GM21381 (cell line): ENCODE data around the gene ERBB2.
"Not testable (repeated sequence)": the region's sequence is repeated elsewhere in the genome, so short reads cannot be mapped to it uniquely, and the experiment has no call there.

Experiments used
- ATAC-seq: cut with Tn5 transposase; IDR thresholded peaks from one replicate; pipeline ENCODE4 v1.9.1; 2021; ENCODE audit warnings: mild to moderate bottlenecking, moderate library complexity; ENCODE audit not compliant: unreplicated experiment

Gene ERBB2

DNA sequence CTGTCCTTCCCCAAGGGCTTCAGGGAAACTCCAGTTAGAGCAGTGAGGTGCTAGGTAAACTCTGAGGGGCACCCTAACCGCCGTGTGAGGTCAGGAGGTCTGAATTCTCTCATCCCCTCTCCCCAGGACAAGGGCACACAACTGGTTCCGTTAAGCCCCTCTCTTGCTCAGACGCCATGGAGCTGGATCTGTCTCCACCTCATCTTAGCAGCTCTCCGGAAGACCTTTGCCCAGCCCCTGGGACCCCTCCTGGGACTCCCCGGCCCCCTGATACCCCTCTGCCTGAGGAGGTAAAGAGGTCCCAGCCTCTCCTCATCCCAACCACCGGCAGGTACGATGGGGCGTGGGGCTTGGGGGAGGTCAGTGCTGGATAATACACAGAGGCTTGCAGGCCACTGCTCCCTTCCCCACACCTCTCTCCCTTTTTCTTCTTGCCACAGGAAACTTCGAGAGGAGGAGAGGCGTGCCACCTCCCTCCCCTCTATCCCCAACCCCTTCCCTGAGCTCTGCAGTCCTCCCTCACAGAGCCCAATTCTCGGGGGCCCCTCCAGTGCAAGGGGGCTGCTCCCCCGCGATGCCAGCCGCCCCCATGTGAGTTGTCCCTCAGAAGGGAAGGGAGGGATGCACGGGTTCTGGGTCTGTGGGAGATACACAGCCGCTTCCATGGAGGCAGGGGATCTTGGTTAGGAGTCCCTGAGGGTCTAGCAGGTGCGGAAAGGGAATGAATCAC is 42.4 kb downstream of the ERBB2 start:
- ATAC-seq = no peak

DNA sequence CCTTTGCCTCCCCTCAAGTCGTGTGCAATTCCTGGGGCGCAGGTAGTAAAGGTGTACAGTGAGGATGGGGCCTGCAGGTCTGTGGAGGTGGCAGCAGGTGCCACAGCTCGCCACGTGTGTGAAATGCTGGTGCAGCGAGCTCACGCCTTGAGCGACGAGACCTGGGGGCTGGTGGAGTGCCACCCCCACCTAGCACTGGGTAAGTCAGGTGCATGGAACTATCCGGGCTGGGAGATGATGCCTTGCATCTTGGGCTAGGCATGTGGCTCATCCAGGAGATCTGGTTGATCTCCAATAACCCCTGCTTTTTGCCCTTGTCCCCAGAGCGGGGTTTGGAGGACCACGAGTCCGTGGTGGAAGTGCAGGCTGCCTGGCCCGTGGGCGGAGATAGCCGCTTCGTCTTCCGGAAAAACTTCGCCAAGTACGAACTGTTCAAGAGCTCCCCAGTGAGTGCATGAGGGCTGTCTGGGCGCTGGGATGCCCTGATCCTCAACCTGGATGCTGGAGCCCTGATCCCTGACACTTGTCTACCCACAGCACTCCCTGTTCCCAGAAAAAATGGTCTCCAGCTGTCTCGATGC is 43.1 kb downstream of the ERBB2 start:
- no peak for ATAC-seq

DNA sequence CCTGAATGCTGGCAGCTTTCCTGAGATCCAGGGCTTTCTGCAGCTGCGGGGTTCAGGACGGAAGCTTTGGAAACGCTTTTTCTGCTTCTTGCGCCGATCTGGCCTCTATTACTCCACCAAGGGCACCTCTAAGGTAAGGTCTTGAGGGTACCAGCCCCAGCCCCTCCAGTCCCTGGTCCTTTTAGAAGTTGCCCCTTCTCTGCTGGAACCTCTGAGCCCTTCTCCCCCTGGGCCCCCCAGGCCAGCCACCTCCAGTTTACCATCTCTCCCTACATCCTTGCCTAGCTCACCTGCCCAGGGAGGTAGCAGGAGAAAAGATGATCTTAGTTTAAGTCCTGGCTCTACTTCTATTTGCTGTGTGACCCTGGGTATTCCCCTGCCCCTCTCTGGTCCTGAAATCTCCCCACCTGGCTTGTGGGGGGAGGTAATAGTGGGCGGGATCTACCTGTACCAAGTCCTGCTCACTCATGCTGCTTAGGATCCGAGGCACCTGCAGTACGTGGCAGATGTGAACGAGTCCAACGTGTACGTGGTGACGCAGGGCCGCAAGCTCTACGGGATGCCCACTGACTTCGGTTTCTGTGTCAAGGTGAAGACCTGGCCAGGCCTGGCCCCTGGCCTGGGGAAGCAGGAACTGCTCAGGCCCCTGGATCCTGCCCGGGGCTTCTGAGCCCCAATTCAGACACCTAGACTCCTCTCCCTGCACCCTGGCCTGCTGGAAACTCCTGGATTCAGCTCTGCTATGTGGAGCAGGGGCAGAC is 44.4 kb downstream of the ERBB2 start:
- no peak for ATAC-seq

DNA sequence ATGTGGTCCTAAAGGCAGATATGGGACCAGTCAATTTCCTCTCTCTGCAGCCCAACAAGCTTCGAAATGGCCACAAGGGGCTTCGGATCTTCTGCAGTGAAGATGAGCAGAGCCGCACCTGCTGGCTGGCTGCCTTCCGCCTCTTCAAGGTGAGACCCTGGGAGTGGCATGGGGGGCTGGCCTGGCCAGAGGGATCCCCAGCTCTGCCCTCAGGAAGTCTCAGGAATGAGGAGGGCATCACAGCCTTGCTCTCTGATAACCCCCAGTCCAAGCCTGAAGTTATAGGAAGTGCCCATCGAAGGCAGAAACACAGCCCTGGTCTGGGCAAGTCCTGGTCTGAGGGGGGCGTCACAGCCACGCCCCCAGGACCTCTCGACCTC is 45.0 kb downstream of the ERBB2 start:
- ATAC-seq = no peak

DNA sequence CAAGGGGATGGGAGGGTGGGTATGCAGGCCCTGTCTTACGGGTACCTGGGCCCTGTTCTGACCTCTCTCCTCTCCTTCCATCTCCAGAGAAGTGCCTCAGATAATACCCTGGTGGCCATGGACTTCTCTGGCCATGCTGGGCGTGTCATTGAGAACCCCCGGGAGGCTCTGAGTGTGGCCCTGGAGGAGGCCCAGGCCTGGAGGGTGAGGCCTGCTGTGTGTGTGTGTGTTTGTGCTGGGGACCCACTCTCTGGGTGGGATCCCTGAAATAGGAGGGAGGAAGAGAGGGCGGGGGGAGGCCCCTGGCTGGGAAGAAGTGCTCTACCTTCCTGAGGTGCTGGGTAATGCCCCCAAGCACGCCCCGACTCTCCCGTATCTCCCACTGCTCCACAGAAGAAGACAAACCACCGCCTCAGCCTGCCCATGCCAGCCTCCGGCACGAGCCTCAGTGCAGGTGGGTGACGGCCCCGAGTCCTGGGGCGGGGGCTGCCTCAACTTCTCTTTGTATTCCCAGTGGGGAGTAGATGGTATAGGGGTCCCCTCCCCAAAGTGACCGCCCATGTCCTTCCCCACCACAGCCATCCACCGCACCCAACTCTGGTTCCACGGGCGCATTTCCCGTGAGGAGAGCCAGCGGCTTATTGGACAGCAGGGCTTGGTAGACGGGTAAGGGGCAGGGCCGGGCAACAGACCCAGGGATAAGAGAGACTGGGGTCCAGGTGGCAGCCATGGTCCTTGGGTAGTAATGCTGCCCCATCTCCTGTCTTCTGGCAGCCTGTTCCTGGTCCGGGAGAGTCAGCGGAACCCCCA is 45.7 kb downstream of the ERBB2 start:
- no peak for ATAC-seq

DNA sequence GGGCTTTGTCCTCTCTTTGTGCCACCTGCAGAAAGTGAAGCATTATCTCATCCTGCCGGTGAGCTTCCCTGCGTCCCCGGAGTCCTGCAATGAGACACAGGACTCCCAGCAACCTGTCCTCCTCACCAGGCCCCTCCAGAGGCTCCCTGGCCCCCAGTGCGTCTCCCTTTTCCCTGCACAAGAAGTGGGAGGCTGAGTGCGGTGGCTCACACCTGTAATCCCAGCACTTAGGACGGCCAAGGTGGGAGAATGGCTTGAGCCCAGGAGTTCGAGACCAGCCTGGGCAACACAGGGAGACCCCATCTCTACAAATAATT is 46.2 kb downstream of the ERBB2 start:
- ATAC-seq = no peak

DNA sequence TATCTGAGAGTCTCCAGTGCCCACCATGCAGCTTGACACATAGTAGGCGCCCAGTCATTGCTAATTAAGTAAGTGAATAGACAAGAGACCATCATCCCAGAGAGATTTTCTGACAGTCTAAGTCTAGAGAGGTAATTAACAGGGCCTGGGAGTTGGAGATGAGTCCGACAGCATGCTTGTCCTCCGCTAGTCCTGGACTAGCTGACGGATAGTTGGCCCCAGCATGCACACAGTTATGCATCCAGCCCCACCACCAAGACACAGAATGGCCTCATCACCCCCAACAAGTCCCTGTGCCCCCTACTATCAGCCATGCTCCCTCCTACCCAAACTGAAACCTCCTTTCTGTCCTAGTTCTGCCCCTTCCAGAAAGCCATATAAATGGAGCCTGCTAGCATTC is 47.9 kb downstream of the ERBB2 start:
- no peak for ATAC-seq

DNA sequence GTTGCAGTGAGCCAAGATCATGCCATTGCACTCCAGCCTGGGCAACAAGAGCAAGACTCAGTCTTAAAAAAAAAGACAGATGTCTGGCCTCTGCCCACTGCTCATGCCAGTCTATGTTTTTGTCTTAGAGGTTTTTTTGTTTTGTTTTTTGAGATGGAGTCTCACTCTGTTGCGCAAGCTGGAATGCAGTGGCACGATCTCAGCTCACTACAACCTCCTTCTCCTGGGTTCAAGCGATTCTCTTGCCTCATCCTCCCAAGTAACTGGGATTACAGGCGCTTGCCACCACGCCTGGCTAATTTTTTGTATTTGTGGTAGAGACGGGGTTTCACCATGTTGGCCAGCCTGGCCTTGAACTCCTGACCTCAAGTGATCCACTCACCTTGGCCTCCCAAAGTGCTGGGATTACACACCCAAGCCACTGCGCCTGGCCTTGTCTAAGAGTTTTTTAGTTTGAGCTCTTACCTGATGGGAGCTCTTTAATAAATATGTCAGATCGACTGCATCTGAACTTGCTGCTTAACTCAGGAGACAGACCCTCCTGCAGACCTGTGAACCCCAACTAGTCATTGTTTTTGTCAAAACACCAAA is 48.7 kb downstream of the ERBB2 start:
- ATAC-seq = not testable (repeated sequence)

DNA sequence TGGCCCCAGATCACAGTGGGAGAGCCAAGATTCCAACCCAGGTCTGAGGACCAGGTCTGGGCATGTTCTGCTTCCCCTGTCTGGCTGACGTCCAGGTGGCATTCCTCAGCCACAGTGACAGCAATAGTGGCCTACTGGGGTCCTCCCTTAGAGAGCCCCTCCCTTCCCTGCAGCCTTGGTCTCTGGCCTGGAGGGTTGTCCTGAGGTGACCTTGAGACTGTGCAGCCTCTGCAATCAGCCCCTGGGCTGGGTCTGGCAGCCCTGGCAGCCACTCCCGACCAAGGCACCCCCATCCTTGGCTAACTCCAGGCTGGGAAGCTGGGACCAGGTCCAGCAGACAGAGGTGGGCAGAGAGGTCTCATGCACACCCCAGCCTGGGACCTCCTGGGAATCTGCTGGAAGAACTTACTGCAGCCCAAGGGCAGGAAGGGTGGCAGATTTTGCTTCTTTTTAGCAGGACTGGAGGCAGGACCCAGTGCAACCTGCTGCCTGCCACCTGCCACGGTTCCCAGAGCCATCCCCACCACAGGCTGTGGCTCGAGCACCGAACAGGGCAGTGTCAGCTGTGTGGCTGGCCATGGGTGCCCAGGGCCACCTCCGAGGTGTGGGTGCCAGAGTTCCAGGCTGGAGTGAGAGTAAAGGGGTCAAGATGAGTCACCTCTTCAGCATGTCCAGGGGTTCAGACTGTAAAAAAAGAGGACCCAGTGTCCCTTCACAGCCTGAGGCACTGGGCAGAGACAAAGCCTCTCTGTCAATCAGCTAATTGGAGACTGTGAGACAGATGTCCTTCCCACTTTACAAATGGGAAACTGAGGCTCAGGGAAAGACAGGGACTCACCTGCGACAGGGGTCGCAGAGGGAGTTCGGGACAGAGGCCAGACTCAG is 50.5 kb downstream of the ERBB2 start:
- ATAC-seq = no peak

DNA sequence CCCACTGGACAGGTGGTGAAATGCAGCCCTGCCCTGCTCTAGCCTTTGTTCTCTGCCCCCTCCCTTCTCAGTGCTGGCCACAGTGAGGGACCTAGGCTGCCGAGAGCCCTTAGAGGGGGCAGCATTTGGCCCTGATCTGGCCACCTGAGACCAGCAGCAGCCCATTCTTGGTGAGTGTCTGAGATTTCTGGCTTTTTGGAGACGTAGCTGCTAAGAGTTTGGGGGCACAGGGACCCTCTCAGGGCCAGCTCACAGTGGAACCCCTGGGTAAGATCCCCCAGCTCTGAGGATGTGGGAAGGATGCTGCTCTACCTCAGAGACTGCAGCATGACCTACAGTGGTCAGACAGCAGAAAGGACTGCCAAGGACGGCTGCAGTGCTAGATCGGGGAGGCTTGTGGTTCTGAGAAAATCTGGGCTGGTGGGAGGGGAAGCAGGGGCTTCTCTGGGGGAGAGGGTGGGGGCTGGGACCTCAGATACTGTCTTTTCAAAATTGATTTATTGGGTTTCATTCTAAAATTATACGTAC is 51.2 kb downstream of the ERBB2 start:
- no peak for ATAC-seq

DNA sequence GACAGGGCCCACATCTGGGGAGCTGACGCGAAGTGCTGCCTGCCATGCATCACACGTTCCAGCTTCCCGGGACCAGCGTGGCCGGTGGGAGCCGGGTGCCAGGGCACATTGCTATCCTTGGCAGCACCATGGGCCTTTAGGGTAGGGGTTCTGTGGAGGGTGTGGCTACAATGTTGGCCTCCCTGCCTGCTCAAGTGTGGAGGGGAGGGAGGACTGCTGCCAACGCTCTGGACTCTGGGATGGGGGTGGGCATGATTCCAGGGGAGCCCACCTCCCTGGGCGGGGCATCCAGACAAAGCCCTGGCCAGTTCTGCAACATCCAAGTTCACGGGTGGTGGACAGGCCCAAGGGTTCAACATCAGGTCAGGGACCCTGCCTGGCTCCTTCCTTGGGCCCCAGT is 51.8 kb downstream of the ERBB2 start:
- ATAC-seq = no peak

DNA sequence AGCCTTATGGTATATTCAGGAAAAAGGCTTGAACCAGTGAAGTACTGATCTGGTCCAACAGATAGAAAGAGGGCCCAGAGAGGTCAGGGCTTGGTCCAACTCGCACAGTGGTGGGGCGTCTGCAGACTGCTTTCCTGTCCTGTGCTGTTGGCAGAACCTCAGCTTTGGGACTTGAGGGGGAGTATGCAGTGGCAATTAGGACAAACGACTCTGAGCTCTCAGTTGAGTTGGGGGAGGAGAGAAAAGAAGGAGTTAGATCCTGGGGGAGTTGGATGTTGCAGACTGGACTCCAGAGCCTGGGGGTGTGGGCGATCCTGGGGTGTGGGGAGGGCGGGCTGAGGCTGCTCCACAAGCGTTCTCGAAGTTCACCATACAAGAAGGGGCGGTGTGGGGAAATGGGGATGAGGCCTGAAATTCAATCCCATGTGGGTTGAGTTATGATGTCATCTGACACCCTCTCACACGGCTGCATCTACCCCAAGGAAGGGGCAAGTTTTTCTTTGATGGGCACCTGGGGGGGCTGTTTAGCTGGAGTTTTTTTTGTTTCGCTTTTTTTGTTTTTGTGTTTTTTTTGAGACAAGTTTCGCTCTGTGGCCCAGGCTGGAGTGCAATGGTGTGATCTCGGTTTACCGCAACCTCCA is 52.5 kb downstream of the ERBB2 start:
- ATAC-seq = no peak

DNA sequence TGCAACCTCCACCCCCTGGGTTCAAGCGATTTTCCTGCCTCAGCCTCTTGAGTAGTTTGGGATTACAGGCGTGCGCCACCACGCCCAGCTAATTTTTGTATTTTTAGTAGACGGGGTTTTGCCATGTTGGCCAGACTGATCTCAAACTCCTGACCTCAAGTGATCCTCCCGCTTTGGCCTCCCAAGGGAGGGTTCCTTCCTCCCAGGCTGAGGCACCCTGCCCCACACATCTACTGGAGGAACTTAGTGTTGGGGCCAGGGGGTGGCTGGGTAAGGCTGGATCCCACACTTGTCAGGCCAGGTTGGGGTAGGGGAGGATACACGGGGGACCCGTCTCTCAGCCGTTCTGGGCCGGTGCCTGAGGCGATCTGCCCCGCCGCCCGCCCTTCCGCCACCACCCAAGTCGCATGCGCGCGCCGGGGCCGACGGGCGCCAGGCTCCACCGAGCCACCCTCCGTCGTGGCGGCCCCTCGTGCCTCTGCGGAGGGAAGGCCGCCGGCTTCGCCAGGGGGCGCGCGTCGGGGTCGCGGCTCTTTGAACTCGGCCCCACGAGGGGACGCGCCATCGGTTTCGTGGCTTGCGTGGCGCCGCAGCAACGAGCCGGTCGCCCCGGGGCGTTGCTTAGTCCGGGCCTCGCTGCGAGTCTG is 53.8 kb downstream of the ERBB2 start:
- ATAC-seq = peak; percentile 22

DNA sequence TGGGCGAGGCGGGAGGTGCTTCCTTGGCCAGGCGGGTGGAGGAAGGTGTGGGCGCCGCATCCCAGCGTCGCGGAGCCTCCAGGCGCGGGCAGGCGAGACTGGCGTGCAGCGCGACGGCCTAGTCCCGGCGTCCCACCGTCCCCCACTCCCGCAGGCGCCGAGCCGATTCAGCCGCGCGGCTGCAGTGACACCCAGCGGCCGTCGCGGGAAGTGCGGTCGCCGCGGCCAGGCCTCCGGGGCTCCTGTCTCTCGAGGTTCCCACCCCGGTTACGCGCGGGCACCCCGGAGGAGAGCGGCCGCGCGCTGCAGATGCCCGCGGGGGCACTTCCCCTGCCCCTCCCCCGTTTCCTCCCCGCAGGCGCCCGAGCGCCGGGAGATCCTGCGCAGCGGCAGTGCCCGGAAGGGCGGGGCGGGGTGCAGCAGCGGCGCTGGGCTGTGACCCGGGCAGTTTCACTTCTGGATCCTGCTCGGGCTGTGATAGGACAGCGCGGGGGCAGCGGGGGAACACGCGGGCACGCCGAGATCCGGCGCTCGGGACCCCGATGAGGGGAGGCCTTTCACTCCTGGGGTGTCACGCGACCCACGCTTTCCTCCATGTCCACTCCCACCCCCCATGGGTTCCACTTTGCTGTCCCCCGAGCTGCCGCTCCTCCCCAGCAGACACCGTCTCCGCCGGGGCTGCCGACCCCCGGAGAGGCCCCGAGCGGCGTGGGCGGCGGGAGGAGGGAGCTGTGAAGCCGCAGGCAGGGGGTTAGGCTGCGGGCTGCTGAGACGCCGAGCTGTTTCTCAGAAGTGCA is 54.5 kb downstream of the ERBB2 start:
- ATAC-seq = peak; percentile 55

DNA sequence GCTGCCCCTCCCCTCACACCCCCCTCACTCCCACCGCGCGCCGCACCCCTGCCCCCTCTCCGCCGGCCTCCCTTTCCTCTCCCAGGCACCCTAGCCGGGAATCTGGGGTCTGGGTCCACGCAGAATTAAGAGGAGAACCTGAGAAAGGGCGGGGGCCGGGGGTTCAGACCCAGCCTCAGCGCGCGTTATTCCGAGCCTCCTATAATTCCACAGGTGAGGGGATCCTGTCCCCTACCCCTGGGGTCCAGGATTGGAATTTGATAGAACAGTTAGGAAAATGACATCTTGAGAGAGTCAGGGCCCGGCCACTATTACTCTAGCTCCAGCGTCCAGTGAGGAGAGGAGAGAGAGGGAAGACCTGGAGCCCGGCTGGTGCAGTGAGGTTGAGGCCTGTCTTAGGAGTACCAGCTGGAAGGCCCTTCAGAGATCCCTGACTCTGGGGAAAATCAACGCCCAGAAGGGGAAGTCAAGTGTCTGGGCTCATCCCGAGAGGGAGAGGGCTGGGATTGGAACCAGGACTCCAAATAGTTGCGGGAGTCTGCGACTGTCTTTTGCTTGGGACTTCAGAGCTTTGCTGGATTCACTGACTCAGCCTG is 55.2 kb downstream of the ERBB2 start:
- no peak for ATAC-seq

DNA sequence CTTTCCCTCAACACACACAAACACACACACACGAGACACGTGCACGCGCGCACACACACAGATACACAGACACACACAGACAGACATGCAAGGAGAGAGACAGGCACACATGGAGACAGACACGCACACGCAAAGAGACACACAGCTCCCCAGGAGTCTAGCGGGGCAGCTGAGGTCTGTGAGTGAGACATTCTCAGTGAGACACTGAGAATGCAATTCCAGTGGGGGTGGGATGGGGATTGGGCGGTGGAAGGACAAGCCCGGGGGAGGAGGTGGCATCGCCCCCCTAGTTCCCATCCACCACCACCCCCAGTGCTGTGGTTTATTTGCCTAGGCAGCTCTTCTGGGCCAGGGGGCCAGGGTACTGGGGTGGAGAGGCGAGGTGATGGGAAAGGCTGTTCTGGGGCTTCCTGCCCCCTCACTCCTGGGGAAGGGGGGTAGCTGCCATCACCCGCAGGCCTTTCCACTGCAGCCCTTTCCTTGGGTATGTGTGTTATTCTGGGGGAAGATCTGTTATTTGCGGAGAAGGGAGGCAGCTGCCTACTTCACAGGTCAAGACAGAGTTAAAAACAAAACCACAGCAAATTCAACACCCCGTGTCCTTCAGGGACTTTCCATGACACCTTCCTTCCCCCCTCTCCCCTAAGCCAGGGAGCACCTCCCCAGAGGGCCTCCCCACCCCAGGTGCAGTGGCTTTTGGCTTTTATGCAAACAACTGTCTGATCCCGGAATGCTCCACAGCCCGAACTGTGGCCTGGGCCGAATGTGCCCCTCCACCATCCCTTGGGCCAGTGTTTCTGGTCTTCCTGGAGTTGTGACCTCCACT is 55.9 kb downstream of the ERBB2 start:
- ATAC-seq = no peak
